HUES48 (cell line): Measurements from ENCODE around the gene CLSTN2.

Source experiments
- H3K27ac ChIP-seq: one replicate; pipeline ENCODE4 v1.7.0; 2013; ENCODE audit warnings: low read depth, low read length, inconsistent platforms
- H3K27me3 ChIP-seq: 2 replicates; pipeline ENCODE4 v1.6.1; 2013; ENCODE audit warnings: mild to moderate bottlenecking, low read length; ENCODE audit not compliant: control insufficient read depth, insufficient read depth
- H3K36me3 ChIP-seq: 2 replicates; pipeline ENCODE4 v1.6.1; 2013; ENCODE audit warnings: low read length; ENCODE audit not compliant: control insufficient read depth, insufficient read depth
- H3K4me1 ChIP-seq: 2 replicates; pipeline ENCODE4 v1.6.1; 2013; ENCODE audit warnings: mild to moderate bottlenecking, low read length; ENCODE audit not compliant: control insufficient read depth, insufficient read depth
- H3K4me3 ChIP-seq: 2 replicates; pipeline ENCODE4 v1.5.1; 2013; ENCODE audit warnings: mild to moderate bottlenecking, low read depth, low read length
- H3K9ac ChIP-seq: 2 replicates; pipeline ENCODE4 v1.6.1; 2013; ENCODE audit warnings: mild to moderate bottlenecking, low read depth, low read length, moderate library complexity
- H3K9me3 ChIP-seq: 2 replicates; pipeline ENCODE4 v1.6.1; 2013; ENCODE audit warnings: low read length; ENCODE audit not compliant: control insufficient read depth, insufficient read depth

Gene CLSTN2

DNA sequence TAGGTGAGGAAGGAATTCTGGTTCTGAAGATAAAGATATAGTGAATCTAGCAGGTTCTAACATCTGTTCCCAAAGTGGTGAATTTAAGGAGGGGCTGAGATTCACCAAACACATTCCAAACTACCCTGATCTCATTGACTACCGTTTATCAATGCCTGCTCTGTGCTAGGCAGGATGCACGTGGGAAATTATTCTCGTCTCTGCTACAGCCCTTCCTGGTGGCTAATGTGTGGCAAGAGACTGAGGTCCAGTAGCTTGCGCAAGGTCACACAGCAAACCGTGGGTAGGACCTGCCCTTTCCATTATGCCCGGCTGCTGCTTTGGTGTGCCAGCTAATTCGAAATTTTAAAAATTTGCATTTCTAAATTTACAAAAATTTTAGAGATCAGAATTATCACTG, 533.4 kb downstream of the CLSTN2 start:
- no peak overlapping the region for H3K4me3 ChIP-seq
- peaks cover 22% of the 10 kb centered on the region for H3K4me1 ChIP-seq
- H3K27ac ChIP-seq: no peak overlapping the region
- no peak overlapping the region for H3K9ac ChIP-seq
- peaks cover 5% of the 10 kb centered on the region for H3K27me3 ChIP-seq
- no peaks in the 10 kb centered on the region for H3K36me3 ChIP-seq
- no peaks in the 10 kb centered on the region for H3K9me3 ChIP-seq

DNA sequence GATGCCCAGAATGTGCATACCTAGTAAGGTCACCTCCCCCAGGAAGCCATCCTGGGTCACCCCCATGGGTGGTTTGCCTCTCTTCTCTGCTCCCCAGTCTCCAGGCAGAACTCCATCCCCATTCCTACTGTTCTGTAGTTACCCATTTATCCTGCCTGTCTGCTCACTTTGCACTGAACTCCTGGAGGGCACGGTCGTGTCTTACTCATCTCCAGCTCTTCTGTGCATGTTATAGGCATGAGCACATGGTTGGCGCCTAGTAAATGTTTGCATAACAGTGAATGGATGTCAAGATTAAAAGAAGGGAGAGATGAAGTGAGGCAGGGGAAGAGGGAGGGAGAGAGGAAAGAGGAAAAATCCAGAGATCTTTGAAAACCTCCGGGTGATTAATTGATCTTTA, 534.5 kb downstream of the CLSTN2 start:
- Histone ChIP-seq H3K9me3 (no peaks in the 10 kb centered on the region), H3K4me3 (no peak overlapping the region), H3K27ac (no peak overlapping the region), H3K9ac (no peak overlapping the region), H3K36me3 (no peaks in the 10 kb centered on the region), H3K27me3 (peaks cover 5% of the 10 kb centered on the region; the same call in 1 of the 2 replicates), H3K4me1 (peaks cover 22% of the 10 kb centered on the region)

DNA sequence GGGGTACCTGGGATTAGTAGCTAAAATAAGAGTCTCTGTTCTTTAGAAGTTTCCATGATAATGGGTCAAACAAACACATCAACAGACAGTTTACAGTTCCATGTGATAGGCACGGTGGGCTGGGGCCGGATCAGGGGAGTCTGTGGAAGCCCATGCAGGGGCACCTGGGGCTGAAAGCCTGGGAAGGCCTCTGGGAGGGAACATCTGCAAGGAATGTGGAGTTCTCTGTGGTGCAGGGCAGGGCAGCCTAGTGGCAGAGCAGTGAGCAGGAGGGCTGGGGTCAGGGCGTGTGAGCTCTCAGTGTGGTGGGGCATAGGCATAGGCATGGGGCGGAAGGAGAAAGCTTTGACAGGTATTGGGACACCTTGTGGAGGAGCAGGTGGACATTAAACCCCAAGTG, 535.2 kb downstream of the CLSTN2 start:
- Histone ChIP-seq H3K4me1 (peaks cover 22% of the 10 kb centered on the region), H3K27me3 (peaks cover 5% of the 10 kb centered on the region; the same call in 1 of the 2 replicates), H3K36me3 (no peaks in the 10 kb centered on the region), H3K4me3 (no peak overlapping the region), H3K9me3 (no peaks in the 10 kb centered on the region), H3K9ac (no peak overlapping the region), H3K27ac (no peak overlapping the region)

DNA sequence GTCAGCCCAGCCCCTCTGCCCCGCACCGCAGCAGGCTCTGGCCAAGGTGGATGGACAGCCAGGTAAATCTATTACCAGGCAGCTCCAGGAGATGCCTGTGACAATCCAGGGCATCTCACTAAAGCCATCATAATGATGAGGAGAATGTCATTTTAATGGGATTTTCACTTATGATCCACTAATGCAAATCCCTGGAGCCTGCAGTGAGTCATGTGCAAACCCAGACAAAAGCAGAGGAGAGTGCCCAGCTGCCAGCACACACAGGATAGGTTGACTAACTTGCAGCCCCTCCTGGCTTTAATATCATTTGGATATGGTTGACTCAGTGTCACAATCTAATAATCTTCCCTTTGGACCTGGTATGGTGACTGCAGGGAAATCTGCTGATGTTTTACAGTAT, 536.0 kb downstream of the CLSTN2 start:
- H3K4me3 ChIP-seq: no peak overlapping the region
- peaks cover 22% of the 10 kb centered on the region for H3K4me1 ChIP-seq
- H3K27me3 ChIP-seq: peaks cover 5% of the 10 kb centered on the region; the same call in 1 of the 2 replicates
- no peaks in the 10 kb centered on the region for H3K36me3 ChIP-seq
- H3K27ac ChIP-seq: no peak overlapping the region
- H3K9me3 ChIP-seq: no peaks in the 10 kb centered on the region
- H3K9ac ChIP-seq: no peak overlapping the region

DNA sequence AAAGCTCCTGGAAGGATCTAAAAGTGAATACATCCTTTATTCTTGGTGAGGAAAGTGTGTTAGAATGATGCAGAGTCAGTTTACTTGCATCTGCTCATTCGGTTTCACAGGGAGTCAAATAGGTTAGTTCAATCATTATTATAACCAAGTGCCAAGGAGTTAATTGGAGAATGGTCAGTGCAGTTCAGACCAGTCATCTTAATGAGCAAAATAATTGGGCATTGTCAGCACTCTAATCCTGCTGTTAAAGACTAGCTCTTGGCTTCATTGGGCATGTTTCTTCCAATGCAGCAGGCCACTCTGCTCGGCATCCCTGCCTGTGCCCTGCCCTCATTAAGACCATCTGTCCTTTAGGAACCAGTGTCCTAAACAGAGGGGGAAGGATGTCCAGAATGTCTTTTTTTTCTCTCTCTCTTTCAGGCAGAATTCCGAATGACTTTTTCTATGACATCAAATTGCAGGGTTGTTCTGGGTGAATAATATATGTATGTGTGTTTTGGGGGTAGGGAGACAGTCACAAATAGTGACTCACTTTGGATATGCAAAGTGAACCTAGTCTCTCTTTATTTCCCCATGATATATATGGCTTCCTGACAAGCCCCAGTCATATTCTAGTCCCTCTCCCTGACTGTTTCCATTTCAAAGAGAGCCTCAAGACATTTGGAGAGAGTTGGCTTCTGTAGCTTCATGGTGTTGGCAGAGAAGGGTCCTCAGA, 537.5 kb downstream of the CLSTN2 start:
- no peaks in the 10 kb centered on the region for H3K36me3 ChIP-seq
- H3K9me3 ChIP-seq: no peaks in the 10 kb centered on the region
- no peak overlapping the region for H3K27ac ChIP-seq
- H3K4me3 ChIP-seq: no peak overlapping the region
- peaks cover 5% of the 10 kb centered on the region; the same call in 1 of the 2 replicates for H3K27me3 ChIP-seq
- H3K9ac ChIP-seq: no peak overlapping the region
- peaks cover 22% of the 10 kb centered on the region for H3K4me1 ChIP-seq

DNA sequence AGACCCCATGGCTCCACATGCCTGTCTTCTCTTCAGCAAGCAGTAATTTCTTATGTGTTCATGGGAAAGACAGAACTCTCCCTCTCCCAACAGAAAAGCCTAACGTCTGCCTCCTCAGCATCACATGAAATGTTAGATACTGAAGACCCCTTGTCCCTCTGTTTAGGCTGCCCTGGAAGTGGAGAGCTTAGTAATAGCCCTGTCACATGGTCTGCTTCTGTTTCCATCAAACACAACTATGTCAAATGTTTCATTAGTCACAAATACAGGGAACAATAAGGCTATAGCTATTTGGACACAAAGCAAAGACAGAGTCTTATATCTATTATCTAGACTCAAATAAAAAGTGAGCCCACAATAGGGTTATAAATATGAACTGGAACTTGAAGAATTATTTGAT, 552.6 kb downstream of the CLSTN2 start:
- Histone ChIP-seq H3K27me3 (no peaks in the 10 kb centered on the region), H3K36me3 (no peaks in the 10 kb centered on the region), H3K9ac (no peak overlapping the region), H3K27ac (no peak overlapping the region), H3K9me3 (peaks cover 10% of the 10 kb centered on the region), H3K4me1 (no peaks in the 10 kb centered on the region), H3K4me3 (no peak overlapping the region)

DNA sequence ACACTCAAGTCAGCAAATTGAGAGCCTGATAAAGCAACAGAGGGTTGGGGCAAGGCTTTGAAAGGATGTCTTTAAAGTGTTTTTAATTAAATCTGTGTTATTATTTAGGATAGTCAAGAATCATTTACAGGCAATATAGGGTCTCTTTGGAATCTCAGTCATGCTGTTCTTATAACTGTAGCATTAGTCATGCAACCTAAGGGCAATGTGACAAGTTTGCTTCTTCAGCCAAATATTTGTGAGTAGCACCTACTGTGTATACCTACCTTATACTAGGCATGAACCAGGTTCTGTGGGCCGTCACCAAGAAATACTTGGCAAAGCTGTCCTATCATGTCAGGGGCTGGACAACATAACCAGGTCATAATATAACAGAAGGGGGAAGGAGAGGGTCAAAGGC, 558.3 kb downstream of the CLSTN2 start:
- no peak overlapping the region for H3K27ac ChIP-seq
- no peaks in the 10 kb centered on the region for H3K36me3 ChIP-seq
- no peaks in the 10 kb centered on the region for H3K4me1 ChIP-seq
- H3K9me3 ChIP-seq: no peaks in the 10 kb centered on the region
- no peak overlapping the region for H3K9ac ChIP-seq
- no peaks in the 10 kb centered on the region for H3K27me3 ChIP-seq
- no peak overlapping the region for H3K4me3 ChIP-seq

DNA sequence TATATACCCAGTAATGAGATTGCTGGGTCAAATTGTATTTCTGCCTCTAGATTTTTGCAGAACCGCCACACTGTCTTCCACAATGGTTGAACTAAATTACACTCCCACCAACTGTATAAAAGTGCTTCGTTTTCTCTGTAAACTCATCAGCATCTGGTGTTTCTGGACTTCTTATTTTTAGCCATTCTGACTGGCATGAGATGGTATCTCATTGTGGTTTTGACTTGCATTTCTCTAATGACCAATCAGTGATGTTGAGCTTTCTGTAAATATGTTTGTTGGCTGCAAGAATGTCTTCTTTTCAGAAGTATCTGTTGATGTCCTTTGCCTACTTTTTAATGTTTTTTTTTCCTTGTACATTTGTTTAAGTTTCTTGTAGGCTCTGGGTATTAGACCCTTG, 560.0 kb downstream of the CLSTN2 start:
- Histone ChIP-seq H3K27me3 (no peaks in the 10 kb centered on the region), H3K36me3 (no peaks in the 10 kb centered on the region), H3K9ac (no peak overlapping the region), H3K9me3 (no peaks in the 10 kb centered on the region), H3K4me3 (no peak overlapping the region), H3K27ac (no peak overlapping the region), H3K4me1 (0 out of 2 replicates have a peak, but pooled peaks cover 3% of the 10 kb centered on the region)

DNA sequence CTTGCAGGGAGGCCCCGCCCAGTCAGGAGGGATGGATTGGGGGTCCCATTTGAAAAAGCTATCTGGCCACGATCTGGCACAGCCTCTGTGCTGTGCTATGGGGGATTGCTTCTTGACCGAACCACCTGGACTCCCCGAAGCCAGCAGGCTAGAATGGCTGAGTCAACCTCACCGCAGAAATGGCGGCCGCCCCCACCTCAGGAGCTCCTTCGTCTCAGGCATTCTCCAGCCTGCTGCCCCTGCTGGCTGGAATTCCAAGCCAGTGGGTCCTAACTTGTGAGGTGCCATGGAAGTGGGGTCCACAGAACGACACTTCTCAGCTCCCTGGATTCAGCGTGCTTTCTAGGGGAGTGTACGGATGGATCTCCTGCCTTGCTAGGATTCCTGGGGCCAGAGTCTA, 562.3 kb downstream of the CLSTN2 start:
- Histone ChIP-seq H3K36me3 (no peaks in the 10 kb centered on the region), H3K9ac (no peak overlapping the region), H3K27ac (no peak overlapping the region), H3K4me3 (no peak overlapping the region), H3K9me3 (no peaks in the 10 kb centered on the region), H3K4me1 (0 out of 2 replicates have a peak, but pooled peaks cover 3% of the 10 kb centered on the region), H3K27me3 (no peaks in the 10 kb centered on the region)

DNA sequence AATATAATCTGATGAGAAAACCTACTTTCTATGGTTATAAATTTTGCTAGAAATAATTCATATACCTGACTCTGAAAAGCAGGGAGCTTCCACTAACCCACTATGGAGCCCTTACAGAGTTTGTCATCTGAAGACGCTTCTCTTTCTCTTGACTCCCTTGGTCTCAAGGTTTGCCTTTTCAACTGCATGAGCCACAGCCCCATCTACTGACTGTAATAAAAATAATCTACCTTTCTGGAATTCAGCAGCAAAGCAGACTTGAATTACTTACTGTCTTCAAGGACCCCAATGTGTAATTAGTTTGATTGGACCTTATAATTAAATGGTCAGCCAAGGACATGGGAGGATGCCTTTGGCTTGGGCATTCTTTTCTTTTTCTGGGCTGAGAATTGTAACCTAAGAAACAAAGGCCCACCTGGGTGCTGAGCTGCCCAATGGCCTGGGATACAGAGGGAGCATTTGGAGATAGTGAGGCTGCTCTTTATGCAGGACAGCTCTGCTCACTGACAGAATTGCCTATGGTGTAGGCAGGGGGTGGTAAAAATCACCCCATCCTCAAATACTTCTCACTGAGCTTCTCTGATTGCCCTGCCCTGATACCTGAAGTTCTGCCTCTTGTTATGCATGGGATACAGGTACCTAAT, 564.3 kb downstream of the CLSTN2 start:
- 0 out of 2 replicates have a peak, but pooled peaks cover 4% of the 10 kb centered on the region for H3K4me1 ChIP-seq
- no peak overlapping the region for H3K4me3 ChIP-seq
- no peaks in the 10 kb centered on the region for H3K36me3 ChIP-seq
- no peak overlapping the region for H3K27ac ChIP-seq
- H3K9me3 ChIP-seq: no peaks in the 10 kb centered on the region
- no peaks in the 10 kb centered on the region for H3K27me3 ChIP-seq
- H3K9ac ChIP-seq: no peak overlapping the region

DNA sequence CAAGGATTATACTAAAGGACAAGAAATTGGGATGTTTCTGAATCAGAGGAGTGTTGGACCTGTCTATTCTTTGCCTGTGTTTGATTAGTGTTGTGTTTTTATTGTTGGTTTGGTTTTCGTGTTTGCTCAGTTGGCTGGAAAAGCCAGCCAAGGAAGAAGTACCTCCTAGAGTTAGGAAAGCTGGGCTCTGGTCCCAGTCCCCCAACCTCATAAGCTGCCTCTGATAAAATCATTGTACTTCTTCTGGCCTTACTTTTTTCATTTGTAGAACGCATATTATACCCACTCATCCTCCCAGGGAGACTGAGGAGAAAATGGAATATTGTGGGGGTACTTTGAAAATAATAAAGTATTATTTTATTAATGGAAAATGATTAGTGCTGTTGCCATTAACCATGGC, 565.5 kb downstream of the CLSTN2 start:
- Histone ChIP-seq H3K4me3 (no peak overlapping the region), H3K9me3 (no peaks in the 10 kb centered on the region), H3K9ac (no peak overlapping the region), H3K27ac (no peak overlapping the region), H3K4me1 (peaks cover 16% of the 10 kb centered on the region), H3K36me3 (no peaks in the 10 kb centered on the region), H3K27me3 (no peaks in the 10 kb centered on the region)
